Cerebellar cortex (tissue), 1 donor: ENCODE results near the gene RAB29.

ENCODE experiments used
- DNase-seq: peaks from one replicate; pipeline ENCODE4 v3.0.0-alpha.2; 2015; ENCODE audit warnings: low spot score

RAB29 gene

DNA sequence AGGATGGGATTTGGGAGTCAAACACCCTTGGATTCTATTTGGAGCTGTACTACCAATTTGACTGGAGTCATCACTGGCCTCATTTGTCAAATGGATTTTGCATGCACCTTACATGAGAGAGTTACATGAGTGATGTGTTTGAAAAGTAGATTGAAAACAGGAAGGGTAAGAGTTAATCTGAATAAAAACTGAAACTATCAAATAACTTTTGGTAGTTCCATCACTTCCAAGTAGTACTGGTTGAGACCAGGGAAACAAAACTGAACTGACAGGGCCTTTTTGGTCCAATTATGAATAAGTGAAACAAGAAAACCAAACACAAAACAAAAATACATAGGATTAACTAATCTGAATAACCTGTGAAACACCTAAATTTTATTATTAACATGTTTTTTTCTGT is 55.5 kb downstream of the RAB29 start:
- DNase-seq = no peak

DNA sequence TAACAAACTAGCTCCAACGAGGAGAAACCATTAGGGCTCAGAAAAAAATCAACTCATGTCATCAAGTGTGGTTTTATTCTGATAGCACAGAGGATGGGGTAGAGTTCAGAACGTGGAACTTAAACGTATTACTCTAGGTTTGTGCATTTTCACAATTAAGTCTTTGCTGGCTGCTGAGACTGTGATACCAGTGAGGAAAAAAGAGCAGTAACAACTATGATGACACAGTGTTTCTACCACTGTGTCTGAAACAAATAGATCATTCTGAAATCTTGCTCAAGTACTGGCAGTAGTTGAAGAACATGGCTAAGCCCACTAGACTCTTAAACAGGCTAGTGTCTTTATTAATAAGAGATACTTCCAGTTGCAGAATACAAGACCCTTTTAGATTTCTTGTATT is 56.3 kb downstream of the RAB29 start:
- DNase-seq = no peak
